ES-I3 (cell line): ENCODE data around the gene KRTAP12-2.

Experiments
- H3K36me3 ChIP-seq: 2 replicates; pipeline ENCODE4 v1.6.1; 2013; ENCODE audit warnings: mild to moderate bottlenecking, low read length, control low read depth, moderate library complexity; ENCODE audit not compliant: insufficient read depth
- H3K4me1 ChIP-seq: 2 replicates; pipeline ENCODE4 v1.6.1; 2013; ENCODE audit warnings: mild to moderate bottlenecking, control low read depth, low read length; ENCODE audit not compliant: insufficient read depth
- H3K9ac ChIP-seq: 2 replicates; pipeline ENCODE4 v1.6.1; 2013; ENCODE audit warnings: low read depth, mild to moderate bottlenecking, low read length, moderate library complexity
- H3K9me3 ChIP-seq: 2 replicates; pipeline ENCODE4 v1.6.1; 2013; ENCODE audit warnings: mild to moderate bottlenecking, low read length, moderate library complexity; ENCODE audit not compliant: control insufficient read depth, insufficient read depth

KRTAP12-2 gene, protein sequence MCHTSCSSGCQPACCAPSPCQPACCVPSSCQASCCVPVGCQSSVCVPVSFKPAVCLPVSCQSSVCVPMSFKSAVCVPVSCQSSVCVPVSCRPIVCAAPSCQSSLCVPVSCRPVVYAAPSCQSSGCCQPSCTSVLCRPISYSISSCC

DNA sequence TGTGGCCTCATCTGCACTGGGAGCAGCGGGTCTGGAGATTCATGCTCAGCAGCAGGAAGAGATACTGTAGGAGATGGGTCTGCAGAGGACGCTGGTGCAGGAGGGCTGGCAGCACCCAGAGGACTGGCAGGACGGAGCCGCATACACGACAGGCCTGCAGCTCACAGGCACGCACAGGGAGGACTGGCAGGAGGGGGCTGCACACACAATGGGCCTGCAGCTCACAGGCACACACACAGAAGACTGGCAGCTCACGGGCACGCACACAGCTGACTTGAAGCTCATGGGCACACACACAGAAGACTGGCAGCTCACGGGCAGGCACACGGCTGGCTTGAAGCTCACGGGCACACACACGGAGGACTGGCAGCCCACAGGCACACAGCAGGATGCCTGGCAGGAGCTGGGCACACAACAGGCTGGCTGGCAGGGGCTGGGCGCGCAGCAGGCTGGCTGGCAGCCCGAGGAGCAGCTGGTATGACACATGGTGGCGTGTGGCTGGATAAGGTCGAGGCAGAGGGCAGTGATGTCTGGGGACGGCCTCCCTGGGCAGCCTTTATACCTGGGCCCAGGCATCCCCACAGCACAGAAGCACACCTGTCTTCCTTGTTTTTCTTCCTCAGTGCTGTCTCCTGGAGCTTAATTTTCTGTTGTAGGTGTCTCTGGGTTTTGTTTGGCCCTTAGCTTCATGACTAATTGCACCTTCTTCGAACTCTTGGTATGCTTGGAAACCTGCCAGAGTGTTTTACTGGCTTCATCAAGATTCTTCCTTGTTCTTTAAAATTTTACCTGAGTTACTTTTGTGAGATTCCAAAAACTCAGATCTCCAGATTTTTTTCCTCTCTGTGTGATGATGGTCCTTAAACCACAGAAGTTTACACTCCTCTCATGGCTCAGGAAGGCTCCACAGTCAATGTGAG is at the start of gene KRTAP12-2:
Gene KRTAP12-2 (minus strand): TSS at position 527 of the 920 bp plus-strand sequence. CDS start 41 bp downstream, at position 486.
- H3K9me3 ChIP-seq, result peaks cover 3% of the 10 kb centered on the region; the same call in 1 of the 2 replicates
- no peaks in the 10 kb centered on the region for H3K36me3 ChIP-seq
- H3K4me1 ChIP-seq, result no peaks in the 10 kb centered on the region
- H3K9ac ChIP-seq, result no peak within 1 kb of the TSS

DNA sequence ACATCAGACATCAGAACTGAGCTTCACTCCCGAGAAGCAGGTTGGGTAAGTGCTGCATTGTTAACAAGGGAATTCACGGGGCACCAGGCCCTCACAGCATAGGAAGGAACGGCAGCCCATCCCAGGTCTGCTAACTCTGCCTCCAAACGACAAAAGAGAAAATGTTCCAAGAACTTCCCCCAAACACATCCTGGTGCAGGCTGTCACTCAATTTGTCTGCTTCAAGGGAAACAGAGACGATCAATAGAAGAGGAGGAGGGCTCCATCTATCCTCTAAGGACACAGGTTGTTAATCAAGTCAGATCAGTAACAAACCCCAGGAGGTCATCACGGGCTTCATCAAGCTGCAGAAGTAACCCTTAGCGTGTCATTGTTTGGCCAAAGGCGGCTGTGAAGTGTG is 48.2 kb upstream of the KRTAP12-2 start:
- H3K4me1 ChIP-seq, result peaks cover 10% of the 10 kb centered on the region
- no peaks in the 10 kb centered on the region for H3K36me3 ChIP-seq
- no peaks in the 10 kb centered on the region for H3K9me3 ChIP-seq
- H3K9ac ChIP-seq, result no peak overlapping the region

DNA sequence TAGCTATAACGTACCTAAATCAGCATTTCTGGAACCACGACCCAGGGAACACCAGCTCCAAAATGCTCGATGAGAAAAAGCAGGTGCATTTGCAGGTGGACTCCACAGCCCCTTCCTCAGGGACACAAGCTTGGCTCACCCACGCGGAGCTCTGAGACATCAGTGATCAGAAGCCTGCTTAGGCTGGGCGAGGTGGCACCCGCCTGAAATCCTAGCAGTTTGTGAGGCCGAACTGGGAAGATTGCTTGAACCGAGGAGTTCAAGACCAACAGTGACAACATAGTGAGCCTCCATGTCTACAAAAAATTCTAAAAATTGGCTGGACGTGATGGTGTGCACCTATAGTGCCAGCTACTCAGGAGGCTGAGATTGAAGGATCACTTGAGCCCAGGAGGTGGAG is 47.1 kb upstream of the KRTAP12-2 start:
- H3K4me1 ChIP-seq, result peaks cover 10% of the 10 kb centered on the region
- H3K36me3 ChIP-seq, result no peaks in the 10 kb centered on the region
- H3K9me3 ChIP-seq, result no peaks in the 10 kb centered on the region
- H3K9ac ChIP-seq, result no peak overlapping the region

DNA sequence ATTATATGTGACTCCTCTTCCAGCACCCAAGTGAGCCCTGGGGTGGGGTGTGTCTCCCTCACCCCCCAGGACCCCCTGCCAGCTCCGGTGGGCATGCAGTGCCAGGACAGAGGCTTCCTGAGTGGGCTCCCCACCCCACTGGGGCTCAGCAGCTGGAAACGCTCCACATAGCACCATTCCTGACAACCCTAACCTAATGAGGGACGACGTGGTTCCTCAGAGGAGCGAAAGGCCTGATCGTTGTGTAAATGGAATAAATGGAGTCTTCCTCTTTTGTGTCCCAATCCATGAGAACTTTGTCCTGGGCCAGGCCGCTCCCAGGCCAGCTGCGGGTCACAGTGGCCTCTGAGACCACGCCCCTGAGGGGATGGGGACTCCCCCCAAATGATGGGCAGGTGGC is 46.4 kb upstream of the KRTAP12-2 start:
- no peak overlapping the region for H3K9ac ChIP-seq
- no peaks in the 10 kb centered on the region for H3K36me3 ChIP-seq
- no peaks in the 10 kb centered on the region for H3K9me3 ChIP-seq
- H3K4me1 ChIP-seq, result peaks cover 6% of the 10 kb centered on the region

DNA sequence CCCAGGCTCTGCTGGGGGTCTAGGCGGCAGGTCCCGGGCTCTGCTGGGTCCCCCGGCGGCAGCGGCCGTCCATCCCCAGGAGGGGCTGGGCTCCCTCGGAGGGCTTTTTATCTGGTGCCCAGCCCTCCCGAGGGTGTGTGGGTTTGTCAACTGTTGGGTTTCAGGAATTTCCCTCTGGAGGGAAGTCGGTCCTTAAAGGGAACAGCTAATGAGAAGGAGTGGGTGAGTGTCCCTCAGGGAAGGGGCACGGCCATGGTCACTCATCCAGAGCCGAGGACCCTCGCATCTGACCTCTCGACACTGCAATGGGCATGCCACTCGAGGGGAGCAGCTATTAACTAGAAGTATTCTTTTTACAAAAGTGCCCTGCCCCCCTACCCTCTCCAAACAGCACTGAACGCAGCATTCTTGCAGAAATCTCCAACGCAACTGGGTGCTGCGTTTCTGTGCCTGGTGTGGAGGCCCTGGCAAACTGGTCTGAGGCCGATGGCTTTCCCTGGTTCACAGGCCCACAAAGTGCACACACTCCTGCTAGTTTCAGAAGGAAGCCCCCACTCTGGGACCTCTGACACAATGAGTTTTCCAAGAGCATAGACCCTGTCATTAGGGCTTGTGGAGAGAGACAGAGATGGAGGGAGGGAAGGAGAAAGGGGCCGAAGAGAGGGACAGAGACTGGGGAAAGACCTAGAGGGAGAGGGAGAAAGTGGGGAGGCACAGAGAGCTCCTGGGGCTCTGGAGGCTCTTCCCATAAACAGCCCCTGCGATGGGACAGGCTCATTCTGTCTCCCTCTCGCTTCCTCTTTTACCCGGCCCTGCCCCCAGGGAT is 45.7 kb upstream of the KRTAP12-2 start:
- H3K9me3 ChIP-seq, result no peaks in the 10 kb centered on the region
- no peaks in the 10 kb centered on the region for H3K36me3 ChIP-seq
- H3K4me1 ChIP-seq, result peaks cover 5% of the 10 kb centered on the region; the same call in 1 of the 2 replicates
- H3K9ac ChIP-seq, result peak overlapping the region; percentile 49

DNA sequence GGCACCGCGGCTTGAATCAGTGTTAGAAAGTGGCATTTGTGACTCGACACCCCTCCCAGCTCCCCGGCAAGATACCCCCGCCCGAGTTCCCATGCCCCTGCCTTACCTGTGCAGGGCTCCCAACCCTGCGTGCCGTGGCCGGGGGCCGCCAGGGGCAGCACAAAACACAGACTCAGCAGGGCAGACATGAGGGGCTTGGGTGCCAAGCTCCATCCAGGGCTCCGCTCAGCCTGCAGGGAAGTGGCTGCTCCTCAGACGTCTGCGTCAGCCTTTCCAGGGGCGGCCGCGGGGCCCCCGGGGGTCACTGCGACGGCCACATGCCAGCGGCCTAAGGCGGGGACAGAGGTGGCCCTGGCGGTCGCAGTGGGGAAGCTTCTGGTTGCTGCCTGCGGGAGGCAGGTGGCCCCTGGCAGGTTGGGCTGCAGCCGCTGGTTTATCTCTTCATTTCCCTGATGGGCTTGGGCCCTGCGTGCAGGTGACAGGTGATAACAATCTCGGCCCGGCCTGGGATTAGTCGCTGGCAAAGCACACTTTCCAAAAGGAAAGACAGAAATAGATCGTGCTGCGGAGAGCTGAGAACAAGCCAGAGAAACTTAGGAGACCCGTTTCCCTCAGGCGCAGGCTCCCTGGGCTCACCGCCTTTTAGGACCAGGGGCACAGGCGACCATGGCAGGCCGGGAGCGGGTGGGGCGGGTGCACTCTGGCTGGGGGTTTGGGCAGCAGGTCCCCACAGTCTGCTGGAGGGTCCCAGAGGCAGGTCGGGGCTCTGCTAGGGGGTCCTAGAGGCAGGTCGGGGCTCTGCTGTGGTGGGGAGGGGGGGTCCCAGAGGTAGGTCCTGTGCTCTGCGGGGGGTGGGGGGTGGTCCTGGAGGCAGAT is 44.8 kb upstream of the KRTAP12-2 start, which contains the start of gene TSPEAR:
Gene TSPEAR (minus strand): TSS at position 246 of the 876 bp plus-strand sequence. CDS start 58 bp downstream, at position 188.
- Histone ChIP-seq H3K36me3 (no peaks in the 10 kb centered on the region), H3K9me3 (no peaks in the 10 kb centered on the region), H3K4me1 (peaks cover 5% of the 10 kb centered on the region; the same call in 1 of the 2 replicates), H3K9ac (peak within 1 kb of the TSS; percentile 49)

DNA sequence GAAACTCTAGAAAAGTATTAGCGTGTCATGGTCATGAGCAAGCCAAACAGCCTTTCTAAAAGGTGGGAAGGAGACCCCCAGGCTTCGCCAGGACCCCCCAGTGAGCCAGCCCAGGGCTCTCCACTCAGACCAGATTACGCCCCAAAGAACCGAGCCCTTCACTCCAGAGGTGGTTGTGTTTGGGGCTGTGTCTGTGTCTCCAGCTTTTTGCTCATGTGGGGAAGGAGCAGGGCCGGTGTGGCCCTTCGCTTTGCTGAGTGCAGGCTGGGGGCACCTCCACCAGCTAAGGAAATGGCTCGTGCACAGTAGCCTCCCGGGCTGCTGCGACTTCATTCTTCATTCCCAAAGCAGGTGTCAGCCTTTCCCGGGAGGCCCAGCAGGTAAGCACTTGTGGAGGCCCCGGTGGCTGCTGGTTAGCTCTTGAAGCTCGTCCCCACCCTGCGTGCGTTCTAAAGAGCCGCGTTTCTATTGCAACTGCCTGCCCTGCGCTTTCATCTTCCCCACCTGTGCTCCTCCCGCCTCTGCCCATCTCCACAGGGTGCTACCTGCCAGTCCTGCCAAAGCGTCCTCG is 44.1 kb upstream of the KRTAP12-2 start:
- Histone ChIP-seq H3K4me1 (peaks cover 5% of the 10 kb centered on the region; the same call in 1 of the 2 replicates), H3K36me3 (no peaks in the 10 kb centered on the region), H3K9ac (peak overlapping the region; percentile 40; the same call in 1 of the 2 replicates), H3K9me3 (no peaks in the 10 kb centered on the region)

DNA sequence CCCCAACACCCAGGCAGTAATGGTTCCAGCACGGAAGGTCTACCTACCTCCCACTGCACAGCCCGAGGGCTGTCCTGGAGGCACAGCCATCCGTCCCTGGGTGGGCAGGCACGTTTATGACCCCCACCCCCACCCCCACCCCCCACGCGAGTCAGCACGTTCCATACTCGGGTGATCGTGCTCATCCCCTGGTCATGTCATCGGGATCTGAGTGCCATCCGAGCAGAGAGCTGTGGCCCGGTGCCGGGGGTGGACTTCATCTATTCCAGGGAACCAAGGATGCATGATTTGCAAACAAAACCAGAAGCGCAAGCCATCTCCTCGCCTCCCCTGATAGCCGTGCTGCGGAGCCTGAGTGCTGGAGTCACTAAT is 43.6 kb upstream of the KRTAP12-2 start:
- Histone ChIP-seq H3K36me3 (no peaks in the 10 kb centered on the region), H3K9me3 (no peaks in the 10 kb centered on the region), H3K4me1 (peaks cover 5% of the 10 kb centered on the region; the same call in 1 of the 2 replicates), H3K9ac (peak overlapping the region; percentile 56; the same call in 1 of the 2 replicates)

DNA sequence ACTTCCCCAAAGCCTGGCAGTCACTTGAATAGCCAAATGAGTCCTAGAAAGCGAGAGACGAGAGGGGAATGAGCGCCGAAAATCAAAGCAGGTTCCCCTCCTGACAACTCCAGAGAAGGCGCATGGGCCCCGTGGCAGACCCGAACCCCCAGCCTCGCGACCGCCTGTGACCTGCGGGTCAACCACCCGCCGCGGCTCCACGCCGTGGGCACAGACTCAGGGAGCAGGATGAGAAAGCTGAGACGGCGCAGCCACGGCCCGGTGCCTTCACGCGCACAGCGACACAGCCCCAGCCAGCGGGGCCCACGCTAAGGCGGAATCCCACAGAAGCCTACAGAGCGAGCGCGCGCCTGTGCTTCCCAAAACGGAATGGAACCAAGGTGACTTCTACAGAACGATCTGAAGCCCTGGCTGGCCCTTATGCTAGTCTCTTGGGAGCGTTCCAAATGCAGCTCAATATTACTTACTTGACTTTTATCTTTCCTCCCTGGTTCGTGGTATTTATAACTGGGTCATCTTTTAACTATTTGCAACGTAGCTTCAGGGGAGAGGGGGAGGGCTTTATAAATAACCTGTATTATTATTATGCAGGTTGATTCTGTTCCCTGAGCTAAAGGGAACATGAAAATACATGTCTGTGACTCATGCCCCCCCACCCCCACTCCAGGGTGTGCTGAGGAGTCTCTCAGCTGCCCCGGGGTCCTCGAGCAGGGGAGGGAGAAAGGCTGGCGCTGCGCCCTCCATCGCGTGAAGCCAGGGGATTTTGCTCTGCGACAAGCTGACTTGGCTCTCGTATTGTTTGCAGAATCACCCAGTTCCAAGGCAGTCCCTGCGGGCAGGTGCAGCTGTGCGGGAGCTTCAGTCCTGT is 42.9 kb upstream of the KRTAP12-2 start:
- Histone ChIP-seq H3K4me1 (no peaks in the 10 kb centered on the region; the same call in 1 of the 2 replicates), H3K36me3 (no peaks in the 10 kb centered on the region), H3K9ac (peak overlapping the region; percentile 56), H3K9me3 (no peaks in the 10 kb centered on the region)

DNA sequence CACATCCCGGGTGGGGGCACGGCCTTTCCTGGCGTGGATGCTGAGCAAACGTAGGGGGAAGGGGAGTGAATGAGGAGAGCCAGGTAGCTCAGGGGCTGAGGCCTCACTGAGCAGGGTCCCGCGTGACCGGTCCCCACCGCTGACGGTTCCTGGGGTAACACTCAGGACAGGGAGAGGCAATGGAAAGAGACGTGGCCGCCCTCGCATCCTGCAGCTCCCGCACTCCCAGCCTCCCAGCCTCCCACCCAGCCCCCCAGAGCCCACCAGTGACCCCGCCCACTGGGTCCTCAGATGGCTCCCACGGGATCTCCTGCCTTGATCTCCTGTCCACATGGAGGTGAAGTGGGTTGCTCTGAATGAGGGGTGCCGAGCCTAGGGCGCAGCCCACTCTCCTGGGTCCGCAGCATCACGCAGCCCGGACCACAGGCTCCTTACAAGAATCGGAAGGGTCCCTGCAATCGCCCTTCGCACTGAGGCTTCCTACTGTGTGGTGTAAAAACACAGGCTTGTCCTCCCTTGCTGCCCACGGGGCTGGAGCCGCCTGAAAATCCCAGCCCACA is 42.2 kb upstream of the KRTAP12-2 start:
- Histone ChIP-seq H3K9me3 (no peaks in the 10 kb centered on the region), H3K4me1 (peaks cover 6% of the 10 kb centered on the region; the same call in 1 of the 2 replicates), H3K9ac (peak overlapping the region; percentile 56), H3K36me3 (no peaks in the 10 kb centered on the region)

DNA sequence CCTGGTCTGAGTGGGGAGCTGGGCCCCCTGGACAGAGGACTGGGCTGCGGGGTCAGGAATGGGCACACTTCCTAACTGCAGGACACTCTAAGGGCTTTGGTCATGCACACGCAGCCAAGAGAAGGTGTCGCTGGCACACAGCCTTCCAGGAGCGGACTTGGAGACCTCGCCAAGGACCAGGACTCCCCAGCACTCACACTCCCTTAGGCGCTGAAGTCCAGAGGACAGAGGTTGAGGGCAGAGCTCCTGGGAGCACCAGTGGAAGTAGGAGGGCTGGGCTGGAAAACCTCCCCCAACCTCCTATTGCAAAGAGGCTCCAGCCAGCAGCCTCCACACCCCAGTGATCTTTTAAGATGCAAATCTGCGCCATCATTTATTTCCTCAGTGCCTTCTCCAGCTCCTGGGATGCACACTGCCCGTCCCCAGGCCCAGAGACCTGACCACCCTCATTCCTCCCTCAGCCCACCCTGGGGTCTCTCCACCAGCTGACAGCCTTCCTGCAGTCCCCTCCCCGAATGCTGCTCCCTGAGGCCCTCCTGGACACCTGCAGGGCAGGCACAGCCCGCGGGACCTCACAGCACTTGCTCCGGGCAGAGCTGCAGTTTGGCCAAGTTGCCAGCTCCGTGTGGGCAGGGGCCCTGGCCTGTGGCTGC is 41.6 kb upstream of the KRTAP12-2 start:
- Histone ChIP-seq H3K36me3 (no peaks in the 10 kb centered on the region), H3K9me3 (no peaks in the 10 kb centered on the region), H3K4me1 (peaks cover 8% of the 10 kb centered on the region; the same call in 1 of the 2 replicates), H3K9ac (peak overlapping the region; percentile 56)
